ENCODE measurements around the gene ADGRG7. TPM values are rescaled to one million over a fixed set of nuclear protein-coding genes. Genes with fewer than 3 reads are reported as not detected.
A peak's percentile ranks its signal among the peaks of the same experiment; 100 is the strongest.

The ADGRG7 gene
- polyA plus RNA-seq, 1 experiment, result not detected

DNA sequence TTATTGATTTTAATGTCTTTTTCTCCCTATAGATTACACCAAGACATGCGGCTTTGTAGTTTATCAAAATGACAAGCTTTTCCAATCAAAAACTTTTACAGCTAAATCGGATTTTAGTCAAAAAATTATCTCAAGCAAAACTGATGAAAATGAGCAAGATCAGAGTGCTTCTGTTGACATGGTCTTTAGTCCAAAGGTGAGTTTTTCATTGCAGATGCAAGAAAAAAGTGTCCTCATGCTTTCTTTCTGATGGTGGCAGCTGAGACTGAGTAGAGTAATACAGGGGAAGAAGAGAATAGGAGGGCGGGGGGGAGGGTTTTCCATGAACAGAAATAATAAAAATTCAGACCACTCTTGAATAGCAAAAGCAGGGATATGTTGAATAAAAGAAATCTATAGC is 36.5 kb downstream of the ADGRG7 start:
- ChIA-PET CTCF (no interaction called here), POLR2A (no interaction called here)
- TF ChIP-seq, protein P1, sequence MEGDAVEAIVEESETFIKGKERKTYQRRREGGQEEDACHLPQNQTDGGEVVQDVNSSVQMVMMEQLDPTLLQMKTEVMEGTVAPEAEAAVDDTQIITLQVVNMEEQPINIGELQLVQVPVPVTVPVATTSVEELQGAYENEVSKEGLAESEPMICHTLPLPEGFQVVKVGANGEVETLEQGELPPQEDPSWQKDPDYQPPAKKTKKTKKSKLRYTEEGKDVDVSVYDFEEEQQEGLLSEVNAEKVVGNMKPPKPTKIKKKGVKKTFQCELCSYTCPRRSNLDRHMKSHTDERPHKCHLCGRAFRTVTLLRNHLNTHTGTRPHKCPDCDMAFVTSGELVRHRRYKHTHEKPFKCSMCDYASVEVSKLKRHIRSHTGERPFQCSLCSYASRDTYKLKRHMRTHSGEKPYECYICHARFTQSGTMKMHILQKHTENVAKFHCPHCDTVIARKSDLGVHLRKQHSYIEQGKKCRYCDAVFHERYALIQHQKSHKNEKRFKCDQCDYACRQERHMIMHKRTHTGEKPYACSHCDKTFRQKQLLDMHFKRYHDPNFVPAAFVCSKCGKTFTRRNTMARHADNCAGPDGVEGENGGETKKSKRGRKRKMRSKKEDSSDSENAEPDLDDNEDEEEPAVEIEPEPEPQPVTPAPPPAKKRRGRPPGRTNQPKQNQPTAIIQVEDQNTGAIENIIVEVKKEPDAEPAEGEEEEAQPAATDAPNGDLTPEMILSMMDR (IDR thresholded peaks at IDR 0.05; ENCODE audit: insufficient read depth, low read depth, low read length), result no peak
- DNase-seq (ENCODE audit: low read depth), result no peak
- Histone ChIP-seq H3K4me3 (ENCODE audit: low read depth, low read length) (no peak overlapping the region), H3K36me3 (ENCODE audit: control insufficient read depth, insufficient read depth, low read length) (no peaks in the 10 kb centered on the region), H3K27me3 (ENCODE audit: control insufficient read depth, insufficient read depth, low read length) (peaks cover 6% of the 10 kb centered on the region)

DNA sequence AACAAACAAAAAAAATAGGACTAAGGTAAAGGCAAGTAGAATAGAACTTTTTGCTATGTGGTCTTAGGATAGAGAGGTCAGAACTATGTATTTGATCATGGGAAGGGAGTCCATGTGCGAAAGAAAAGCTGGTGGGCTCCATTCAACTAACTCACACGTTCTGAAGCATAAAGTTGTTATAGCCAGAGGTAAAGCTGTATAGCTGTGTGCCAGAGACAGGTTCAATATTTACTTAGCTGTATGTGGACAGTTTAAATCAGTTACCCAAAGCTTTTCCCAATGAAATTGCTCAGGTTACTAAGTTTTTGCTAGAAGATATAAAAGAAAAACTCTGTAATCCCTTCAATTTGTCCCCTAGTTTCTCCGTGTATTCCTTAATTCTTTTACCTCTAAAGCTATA is 37.8 kb downstream of the ADGRG7 start:
- Histone ChIP-seq H3K4me3 (ENCODE audit: low read depth, low read length) (no peak overlapping the region), H3K36me3 (ENCODE audit: control insufficient read depth, insufficient read depth, low read length) (no peaks in the 10 kb centered on the region), H3K27me3 (ENCODE audit: control insufficient read depth, insufficient read depth, low read length) (peaks cover 6% of the 10 kb centered on the region)
- DNase-seq (ENCODE audit: low read depth), result no peak
- ChIA-PET CTCF (interaction anchor here (0.9 kb wide), 1 partner anchor 22 kb away, joined by 3 read pairs; no protein-coding TSS in a partner anchor), POLR2A (no interaction called here)
- TF ChIP-seq, protein P1 (IDR thresholded peaks at IDR 0.05; ENCODE audit: insufficient read depth, low read depth, low read length), result no peak

DNA sequence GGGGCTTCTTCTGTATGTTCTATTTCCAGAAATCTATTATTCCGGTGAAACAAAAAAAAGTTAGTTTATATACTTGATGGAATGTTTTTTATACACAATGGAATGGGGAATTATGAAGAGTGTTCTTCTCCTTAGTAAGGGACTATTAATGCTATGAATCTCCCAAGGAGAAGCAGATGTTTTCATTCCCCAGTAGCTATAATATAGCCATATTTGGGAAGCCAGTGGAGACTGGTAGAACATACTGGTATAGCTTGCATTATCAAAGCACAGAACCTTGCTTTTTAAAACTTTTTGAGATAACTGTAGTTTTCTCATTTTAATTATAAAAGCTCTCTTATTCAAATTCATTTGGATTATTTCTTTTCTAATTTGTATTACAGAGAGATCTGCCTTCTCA is 38.3 kb downstream of the ADGRG7 start:
- peaks cover 6% of the 10 kb centered on the region for H3K27me3 ChIP-seq (ENCODE audit: control insufficient read depth, insufficient read depth, low read length)
- H3K4me3 ChIP-seq (ENCODE audit: low read depth, low read length), result no peak overlapping the region
- TF ChIP-seq, protein P1 (IDR thresholded peaks at IDR 0.05; ENCODE audit: insufficient read depth, low read depth, low read length), result no peak
- no peaks in the 10 kb centered on the region for H3K36me3 ChIP-seq (ENCODE audit: control insufficient read depth, insufficient read depth, low read length)
- ChIA-PET POLR2A (interaction anchor here (0.6 kb wide), 1 partner anchor 18 kb away, joined by 8 read pairs; no protein-coding TSS in a partner anchor), CTCF (interaction anchor here (0.9 kb wide), 1 partner anchor 21 kb away, joined by 3 read pairs; no protein-coding TSS in a partner anchor)
- no peak for DNase-seq (ENCODE audit: low read depth)

DNA sequence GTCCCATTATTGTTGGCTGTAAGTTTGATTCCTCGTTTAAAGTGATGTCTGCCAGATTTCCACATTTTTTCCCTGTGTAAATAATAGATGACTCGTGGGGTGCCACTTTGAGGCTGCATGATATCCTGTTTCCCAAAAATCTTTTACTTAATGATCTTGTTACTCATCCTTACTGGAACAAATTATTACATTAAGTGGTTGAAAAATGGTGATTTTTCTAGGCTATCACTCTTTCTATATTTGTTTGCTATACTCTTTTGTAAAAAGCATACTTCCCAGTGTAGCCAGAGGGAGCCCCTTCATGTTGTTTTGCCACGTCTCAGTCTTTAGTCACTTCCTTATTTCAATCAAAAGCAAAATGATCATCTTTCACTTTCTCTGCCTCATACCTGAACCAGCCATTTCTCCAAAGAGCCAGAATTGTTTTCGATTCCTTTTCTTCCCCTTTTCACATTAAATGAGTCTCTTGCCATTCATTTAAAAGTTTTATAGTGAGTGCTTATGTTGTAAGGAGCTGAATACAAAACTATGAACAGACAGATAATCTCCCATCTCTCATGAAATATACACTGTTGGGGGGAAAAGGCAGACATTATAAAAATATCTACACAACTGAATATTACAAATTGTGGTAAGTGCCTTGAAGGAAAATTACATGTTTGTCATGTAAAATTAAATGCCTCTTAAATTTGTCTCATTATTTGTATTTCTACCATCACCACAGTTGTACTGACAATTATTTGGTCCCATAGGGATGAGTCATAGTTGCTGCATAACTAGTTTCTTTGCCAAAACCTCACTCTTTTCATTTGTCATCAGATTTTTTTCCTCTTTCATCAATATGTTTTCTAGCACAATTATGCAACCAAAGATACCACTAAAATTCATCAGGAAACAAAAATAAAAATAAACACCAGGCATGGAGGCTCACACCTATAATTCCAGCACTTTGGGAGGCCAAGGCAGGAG is 41.5 kb downstream of the ADGRG7 start:
- Histone ChIP-seq H3K27me3 (ENCODE audit: control insufficient read depth, insufficient read depth, low read length) (peaks cover 8% of the 10 kb centered on the region), H3K36me3 (ENCODE audit: control insufficient read depth, insufficient read depth, low read length) (no peaks in the 10 kb centered on the region), H3K4me3 (ENCODE audit: low read depth, low read length) (no peak overlapping the region)
- TF ChIP-seq, protein P1 (IDR thresholded peaks at IDR 0.05; ENCODE audit: insufficient read depth, low read depth, low read length), result no peak
- DNase-seq (ENCODE audit: low read depth), result peak; percentile 25
- ChIA-PET CTCF (interaction anchor here (1.2 kb wide), 1 partner anchor 187 kb away, joined by 3 read pairs; no protein-coding TSS in a partner anchor), POLR2A (no interaction called here)

DNA sequence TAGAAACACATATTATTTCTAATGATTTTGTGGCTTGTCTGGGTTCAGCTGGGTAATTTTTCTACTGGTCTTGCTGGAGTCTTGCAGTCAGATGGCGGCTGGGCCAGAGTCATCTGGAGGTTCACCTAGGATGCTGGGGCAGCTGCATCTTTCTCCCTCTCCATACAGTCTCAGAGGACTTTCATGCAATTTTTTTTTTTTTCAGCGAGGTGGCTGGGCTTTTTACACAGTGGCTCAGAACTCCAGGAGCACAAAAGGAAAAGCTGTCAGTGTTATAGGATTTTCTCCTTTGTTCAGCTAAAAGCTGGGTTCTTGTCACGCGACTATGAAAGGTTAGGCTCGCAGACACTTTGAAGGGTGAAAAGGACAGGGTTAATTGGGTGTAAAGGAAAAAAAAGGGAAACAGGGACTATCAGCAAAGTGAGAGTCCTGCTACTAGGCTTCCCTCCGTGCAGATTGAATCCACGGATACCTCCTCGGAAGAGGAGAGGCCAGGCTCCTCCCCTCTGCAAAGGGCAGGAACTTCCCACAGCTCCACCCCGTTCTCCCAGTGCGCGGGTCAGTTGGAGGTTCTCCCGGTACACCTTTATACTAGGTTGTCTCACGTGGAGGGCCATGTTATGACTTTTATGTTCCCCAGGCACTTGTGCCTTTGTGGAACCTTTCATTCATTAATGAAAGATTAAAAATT is 44.3 kb downstream of the ADGRG7 start:
- DNase-seq (ENCODE audit: low read depth), result no peak
- ChIA-PET CTCF (interaction anchor here (0.7 to 1.0 kb wide), 2 partner anchors 12 to 88 kb away, joined by 3 to 5 read pairs; no protein-coding TSS in a partner anchor), POLR2A (interaction anchor here (0.5 kb wide), 1 partner anchor 1174 kb away, joined by 3 read pairs; no protein-coding TSS in a partner anchor)
- no peaks in the 10 kb centered on the region for H3K36me3 ChIP-seq (ENCODE audit: control insufficient read depth, insufficient read depth, low read length)
- H3K4me3 ChIP-seq (ENCODE audit: low read depth, low read length), result no peak overlapping the region
- H3K27me3 ChIP-seq (ENCODE audit: control insufficient read depth, insufficient read depth, low read length), result peaks cover 12% of the 10 kb centered on the region
- TF ChIP-seq, protein P1 (IDR thresholded peaks at IDR 0.05; ENCODE audit: insufficient read depth, low read depth, low read length), result no peak

All from BJ (cell line).